Stimulated activated CD8-positive, alpha-beta memory T cell treated with anti-CD3 and anti-CD28 coated beads, Interleukin-15, amount 100 ng/mL, for 24 hours (primary cell): ENCODE data around the gene LRRC8C.

Experiments
- DNase-seq: peaks from one replicate; pipeline ENCODE4 v3.0.0-alpha.2; 2020; ENCODE audit warnings: low read depth

The LRRC8C gene

DNA sequence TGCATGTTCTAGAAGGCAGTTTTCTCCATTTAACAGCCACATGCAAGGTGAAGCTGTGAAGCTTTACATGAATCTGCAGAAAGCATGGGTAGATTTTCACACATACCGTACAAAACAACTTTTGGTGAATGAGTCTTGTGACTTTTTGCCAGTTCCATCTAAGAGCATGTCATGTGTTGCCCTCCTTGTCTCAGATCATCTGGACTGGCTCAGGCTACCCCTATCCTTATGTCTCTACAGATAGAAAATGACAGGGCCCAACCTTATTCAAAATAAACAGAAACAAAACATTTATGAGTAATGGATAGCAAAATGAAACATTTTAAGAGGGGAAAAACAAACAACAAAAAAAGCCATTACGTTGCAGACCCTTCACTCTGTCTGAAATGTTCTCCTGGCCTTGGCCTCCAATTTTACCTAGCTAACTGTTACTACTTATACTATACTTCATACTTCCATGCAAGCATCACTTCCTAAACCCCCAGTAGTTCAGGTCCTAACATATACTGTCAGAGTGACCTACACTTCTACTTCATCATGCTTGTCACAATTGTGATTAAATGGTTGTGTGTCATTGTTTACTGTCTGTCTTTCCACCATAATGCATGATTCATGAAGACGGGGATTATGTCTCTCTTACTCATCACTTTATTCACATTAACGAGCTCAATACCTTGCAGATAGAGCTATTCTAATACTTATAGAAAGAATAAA lies 39.0 kb downstream of the LRRC8C start:
- DNase-seq: no peak

DNA sequence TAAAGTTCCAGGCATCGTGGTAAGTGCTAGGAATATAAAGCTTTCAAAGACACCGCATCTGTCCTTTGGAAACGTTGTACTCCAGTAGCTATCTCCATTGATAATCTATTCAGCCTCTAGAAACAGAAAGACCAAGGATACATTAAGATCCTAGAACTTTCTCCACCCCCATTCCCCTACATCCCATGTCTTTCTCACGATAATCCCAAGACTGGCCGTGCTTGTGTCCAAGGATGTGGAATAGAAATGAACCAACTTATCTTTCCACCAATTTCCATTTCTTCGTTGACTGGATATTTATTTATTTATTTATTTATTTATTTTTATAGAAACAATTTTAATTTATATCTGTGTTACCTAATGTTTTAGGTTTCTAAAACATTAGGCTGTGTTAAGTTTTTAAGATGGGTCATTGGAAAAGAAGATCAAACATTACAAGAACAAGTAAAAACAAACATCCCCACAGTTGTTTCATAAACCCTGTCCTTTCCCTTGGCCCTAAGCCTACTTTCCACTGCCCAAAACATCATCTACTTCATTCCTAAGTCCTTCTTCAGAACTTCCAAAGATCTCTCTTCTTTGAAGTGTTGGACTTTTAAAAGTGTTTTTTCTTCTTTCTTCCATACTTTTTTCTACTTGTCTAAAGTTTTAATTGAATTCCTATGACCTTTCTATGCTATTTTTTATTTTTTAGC lies 39.7 kb downstream of the LRRC8C start:
- no peak for DNase-seq

DNA sequence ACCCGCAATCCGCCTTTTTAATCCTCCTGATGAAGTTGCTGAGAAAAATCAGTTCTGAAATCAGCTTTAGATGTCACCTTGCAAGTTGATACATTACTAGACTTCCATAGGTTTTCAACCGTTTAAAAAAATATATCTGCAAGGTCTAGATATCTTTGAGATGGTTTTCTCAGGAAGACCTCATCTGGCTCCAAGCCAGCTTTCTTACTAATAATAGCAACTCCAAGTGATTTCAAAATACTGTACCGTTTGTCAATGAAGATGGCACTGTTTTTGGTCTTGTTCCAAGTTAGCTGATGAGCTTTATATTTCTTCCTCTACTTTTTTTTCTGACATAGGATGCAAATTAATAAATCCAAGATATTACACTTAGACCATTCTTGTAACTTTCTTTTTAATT lies 40.3 kb downstream of the LRRC8C start:
- no peak for DNase-seq

DNA sequence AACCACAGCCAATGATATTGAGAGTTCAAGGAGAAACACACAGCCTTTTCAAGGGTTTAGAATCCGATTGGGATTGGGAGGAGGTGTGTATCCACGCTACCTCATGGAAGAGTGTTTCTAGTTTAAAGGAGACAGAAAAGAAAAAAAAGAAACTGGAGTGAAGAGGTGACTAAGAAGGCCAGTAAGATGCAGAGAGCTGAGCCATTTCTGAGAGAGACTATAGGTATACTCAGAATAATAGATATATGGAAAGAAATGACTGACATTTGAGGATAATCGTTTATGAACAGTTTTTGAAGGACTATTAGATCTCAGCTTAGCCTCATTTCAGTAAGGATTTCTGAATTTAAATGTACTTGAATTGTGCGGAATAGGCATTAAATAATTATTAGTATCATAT lies 42.8 kb downstream of the LRRC8C start:
- no peak for DNase-seq

DNA sequence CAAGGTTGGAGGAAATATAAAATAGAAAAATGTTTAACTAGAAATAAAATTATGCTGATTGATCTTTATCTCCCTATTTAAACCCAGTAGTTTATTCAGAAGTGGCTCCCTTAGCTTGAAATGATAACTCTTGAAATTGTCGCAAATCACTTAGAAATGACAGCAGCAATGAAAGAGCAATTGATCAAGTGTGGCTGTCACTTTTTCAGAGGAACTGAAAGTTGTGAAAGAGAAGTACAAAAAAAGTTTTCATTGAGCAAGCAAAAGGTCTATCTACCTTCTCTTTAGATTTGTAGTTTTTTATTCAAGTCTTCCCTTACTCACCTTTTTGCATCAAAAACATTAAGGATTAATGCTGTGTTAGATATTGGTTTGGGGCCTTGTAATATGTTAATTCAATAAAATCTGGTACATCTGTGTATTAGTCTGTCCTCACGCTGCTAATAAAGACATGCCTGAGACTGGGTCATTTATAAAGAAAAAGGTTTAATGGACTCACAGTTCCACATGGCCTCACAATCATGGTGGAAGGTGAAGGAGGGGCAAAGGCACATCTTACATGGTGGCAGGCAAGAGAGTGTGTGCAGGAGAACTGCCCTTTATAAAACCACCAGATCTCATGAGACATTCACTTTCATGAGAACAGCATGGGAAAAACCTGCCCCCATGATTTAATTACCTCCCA lies 48.3 kb downstream of the LRRC8C start:
- DNase-seq: no peak

DNA sequence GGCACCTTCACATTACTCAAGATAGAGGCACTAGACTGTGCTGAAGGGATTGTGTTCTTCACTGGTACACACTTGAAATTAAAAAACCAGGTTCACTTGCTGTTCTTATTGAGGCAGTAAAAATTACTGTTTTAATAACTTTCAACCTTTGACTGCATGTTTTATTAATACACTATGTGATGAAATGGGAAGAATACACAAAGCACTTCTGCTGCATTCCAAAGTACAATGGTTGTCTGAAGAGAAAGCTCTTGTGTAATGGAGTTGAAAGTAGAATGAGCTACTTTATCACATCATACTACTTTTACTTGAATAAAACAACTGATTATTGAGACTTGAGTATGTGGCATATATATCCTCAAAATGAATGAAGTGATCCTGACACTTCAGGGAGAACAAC lies 49.7 kb downstream of the LRRC8C start:
- DNase-seq: no peak

DNA sequence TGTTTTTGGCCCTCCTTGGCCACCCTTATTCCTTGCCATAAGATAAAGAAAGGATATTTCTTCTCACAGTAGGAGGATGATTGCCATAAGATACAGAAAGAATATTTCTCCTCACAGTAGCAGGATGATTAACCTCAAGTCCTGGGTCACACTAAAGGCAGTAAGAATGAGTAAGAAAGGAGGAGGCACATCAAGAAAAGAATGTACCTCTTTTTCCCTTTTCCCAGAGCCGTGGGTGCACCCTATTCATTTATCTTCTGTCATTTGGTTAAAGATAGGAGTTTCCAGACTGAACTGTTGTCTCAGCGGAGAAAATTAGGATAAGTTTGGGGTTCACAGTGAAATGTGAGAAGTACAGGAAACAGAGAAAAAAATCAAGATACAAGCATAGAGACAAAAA lies 52.5 kb downstream of the LRRC8C start:
- DNase-seq: no peak

DNA sequence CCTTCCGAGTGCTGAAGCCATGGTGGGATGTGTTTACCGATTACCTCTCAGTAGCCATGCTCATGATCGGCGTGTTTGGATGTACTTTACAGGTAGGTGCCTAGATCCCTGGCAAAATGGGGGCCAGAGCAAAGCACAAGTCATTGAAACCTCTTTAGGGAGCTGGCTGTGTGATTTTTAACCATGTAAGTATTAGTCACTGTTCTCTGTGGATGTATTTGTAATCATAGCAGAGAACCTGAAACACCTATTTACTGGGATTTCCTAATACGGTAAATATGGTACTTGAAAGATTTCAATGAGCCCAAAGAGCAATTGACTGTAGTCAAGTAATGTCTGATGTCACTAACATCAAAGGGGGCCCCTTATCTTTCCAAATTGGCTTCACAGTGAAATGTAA lies 53.6 kb downstream of the LRRC8C start:
- DNase-seq: no peak

DNA sequence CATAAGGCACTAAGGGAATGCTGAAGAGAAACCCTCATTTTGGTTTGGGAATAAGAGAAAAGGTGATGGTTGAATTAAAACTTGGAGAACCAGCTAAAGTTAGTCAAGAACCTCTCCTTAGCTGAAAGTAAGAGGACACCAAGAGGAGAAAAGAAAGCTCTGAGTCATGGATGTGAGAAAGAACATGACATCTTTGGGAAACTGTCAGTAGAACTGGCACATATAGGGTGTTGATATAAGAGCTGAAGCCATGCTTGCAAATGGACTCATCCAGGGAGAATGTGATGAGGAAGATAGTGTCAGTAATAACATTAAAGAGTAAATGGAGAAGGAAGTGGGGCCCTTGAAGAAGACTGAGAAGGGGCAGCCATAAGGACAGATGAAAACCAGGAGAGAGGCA lies 54.3 kb downstream of the LRRC8C start:
- DNase-seq: no peak

DNA sequence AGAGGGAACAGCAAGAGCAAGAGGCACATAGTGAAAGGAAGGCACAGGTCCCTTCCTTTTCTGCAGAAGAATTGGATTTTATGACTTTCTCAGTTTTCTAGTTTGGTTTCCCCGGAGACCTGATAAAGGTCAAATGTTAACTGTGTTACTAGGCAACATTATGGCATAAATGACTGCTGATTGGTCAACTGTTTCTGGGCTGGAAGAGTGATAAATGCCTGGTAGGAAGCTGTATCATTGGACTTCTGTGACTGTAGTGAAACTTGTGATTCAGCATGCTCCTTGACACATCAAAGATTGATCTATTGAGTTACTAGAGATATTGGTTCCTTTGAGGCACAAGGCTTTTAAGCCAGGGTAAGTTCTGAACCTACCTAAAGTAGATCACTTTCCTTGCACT lies 55.7 kb downstream of the LRRC8C start:
- no peak for DNase-seq

DNA sequence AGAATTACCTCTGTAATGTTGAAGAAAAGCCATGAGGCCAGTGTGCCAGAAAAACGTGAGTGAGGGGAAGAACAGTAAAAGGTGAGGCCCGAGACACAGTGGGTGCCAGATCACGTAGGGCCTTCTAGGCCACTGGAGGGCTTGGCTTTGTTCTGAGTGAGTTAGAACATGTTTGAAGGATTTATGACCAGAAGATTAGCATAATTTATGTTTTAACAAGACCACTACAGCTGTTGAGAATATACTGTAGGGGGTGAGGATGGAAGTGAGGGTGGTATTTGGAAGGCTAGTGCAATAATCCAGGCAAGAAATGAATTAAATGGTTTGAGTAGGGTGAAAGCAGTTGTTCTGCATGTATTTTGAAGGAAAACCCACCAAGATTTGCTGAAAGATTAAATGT lies 56.3 kb downstream of the LRRC8C start:
- no peak for DNase-seq

DNA sequence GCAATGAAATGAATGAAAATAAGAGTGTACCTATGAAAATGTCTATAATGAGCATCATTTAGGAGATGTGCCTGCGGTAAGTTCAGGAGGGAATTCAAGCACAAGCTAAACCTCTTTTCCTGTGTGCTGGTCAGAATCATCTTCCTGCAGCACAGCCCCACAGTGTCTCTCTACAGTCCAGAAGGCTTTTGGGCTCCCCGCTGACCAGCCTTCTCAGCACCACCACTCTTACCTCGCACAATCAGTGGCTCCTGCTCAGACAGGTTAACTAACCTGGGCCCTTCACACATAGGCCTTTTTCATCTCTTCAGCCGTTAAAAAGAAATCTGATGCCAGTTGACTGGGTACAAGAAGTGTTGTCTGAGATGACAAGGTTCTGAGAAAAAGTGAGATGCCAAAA lies 57.7 kb downstream of the LRRC8C start:
- DNase-seq: no peak

DNA sequence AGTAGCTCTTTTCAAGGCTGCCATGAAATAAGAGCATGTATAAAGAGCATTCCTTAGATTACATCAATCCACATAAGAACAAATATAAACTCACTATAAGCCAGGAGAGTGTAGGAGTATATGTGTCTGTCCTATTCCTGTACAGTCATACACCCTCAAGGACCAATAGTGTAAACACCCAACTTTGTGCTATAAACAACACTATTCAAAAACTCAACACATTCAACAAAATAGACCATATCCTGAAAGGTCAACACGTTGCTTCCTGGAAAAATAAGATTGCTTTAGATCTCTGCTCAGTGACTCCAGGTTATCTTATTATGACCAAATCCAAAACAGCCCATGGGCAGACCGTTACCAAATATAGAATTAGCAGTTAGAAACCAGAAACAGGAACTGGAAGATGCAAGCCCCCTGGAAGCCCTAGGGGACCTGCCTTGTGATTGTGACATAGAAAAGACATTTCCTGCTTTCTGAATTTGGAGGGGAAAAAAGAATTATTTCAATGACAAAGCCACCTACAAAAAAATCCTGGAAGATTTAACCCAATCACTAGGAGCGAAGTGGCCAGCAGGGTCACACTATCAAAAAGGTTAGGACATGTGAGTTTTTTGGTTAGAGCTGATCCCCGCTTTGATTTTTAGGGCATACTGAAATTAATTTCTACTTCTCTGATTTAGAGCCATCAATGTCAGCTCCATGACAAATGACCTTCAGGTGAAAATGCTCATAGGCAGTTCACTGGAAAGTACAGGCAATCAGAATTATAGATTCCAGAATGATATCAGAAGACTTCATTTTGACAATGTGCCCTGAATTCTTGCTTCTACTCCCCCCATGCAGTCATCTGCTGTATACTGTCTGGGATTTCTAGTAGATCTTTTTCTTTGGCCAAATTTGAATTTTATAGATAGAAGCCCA lies 59.9 kb downstream of the LRRC8C start:
- DNase-seq: no peak

DNA sequence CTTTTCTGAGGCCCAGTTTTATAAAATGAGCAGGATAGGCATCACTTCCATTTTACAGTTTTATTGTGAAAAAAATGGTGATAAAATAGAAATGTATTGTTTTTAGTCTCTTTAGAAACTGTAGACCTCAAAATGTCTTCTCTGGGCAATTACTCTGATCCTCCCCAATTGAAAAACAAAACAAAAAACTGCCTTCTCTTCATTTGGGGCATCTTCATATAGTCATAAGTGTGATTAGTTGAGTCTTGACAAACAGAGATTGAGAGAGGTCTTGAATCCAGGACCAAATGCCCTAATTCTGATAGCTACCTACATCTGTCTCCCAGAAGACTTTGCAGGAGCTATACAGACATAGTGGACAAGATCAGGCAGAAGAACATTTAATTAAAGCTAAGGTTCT lies 62.9 kb downstream of the LRRC8C start:
- no peak for DNase-seq

DNA sequence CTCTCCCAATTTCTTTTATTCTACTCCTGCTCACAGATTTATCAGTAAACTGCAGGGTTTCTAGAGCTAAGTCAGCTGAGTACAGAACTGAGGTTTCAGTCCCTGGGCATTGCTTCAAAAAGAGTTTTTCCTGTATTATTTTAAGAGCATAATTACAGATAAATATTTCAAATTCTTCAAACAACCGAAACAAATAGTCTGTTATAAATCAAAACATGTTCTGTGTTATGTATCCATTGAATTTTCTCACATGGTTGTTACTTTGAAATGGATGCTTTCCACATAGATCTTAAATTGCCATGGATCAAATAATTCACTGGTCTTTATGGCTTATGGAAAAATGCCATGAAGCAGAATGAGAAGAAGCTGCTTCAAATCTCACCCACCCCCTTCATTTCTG lies 64.5 kb downstream of the LRRC8C start:
- DNase-seq: no peak

DNA sequence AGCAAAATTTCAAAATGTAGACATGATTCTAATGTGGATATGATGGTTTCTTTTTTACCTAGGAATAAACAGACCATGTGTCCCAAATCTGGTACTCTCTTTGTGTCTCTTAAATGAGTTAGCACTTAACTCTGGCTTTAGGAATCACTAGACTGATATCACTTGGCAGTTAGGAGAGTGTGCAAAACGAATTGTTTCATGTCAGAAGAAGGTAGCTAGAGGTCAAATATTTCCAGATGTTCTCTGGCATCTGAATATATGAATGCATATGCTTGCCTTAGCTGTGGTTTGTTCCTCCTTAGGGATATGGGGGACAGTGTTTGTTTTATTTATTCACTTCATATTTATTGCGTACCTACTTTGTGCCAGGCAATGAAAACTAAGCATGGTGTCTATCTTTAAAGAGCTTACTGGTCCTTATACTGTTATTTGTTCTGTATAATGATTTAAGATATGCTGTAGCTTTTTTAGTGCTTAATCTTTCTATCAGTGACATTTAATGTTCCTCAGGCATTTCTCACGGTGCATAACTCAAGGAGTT lies 65.2 kb downstream of the LRRC8C start:
- DNase-seq: no peak

DNA sequence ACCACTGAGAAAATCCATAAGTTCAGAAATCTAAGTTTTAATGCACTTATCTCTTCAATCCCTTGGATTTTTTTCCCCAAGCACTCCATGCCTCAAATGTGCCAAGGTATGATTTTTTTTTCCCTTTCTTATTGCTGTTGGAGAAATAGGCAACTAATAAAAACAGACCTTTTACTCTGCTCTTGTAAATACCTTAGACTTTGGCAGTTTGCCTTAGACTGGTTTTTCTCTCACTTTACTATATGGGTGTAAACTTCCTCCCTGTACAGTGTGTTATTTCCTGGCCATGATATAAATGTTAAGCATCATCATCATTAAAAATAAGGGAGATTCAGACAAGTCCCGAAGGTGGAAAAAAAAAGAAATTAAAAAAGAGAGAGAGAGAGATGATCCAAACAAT lies 65.7 kb downstream of the LRRC8C start:
- no peak for DNase-seq

DNA sequence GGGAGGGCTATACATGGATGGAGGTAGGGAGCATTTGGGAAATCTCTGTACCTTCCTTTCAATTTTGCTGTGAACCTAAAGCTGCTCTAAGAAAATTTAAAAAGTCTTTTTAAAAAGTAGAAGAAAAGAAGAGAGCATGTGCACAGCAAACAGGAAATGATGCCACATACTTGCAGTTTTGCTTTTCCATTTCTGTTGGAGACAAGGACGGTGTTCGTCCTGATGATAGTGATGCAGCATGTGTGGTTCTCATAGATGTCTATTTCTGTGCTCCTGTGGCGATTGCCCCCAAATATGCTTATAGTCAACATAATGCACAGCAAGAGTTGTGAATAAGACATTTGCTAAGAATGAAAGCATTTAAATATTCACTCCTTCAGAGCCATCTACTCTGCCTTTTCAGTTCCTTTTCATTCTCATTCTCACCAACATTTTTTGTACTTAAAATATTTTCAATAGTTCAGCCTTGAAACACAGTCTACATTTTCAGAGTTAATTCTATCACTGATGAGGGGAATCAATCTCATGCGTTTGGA lies 66.6 kb downstream of the LRRC8C start:
- no peak for DNase-seq

DNA sequence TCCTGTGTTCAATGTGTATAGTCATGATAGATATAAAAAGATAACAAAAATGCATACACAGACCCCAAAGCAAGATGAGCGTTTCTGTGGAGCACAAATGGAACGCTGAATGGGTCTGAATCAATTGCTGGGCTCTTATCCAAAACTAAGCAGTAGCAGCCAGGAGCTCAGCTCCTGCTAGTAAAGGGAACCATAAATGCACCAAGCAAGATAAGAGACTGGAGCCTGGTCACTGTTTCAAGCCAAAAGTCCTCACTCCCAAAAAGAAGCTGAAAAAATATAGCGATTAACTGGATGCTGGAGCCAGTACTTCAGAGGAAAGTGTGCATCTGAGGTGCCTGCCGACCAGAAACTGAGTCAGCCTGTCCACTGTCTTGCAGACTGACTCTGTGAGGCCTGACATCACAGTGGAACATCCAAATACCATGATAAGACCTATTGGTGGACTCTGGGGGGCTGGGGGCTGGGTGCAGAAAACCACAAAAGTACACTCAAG lies 68.9 kb downstream of the LRRC8C start:
- no peak for DNase-seq

DNA sequence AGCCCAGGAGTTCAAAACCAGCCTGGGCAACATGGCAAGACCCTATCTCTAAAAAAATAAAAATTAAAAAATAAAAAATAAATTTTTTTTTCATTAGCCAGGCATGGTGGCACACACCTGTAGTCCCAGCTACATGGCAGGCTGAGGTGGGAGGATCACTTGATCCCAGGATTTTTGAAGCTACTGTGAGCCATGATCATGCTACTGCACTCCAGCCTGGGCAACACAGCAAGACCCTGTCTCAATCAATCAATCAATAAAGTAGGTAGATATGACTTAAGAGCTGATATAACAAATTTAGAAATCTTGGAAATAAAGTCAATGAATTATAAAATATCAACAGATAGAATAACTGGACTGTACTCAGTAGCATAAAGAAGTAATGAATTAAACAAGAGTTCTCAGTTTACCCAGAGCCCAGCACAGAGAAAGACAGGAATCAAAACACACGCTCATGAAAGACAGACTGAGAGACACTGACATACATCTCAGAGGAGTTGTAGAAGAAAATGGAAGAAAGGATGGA lies 69.7 kb downstream of the LRRC8C start:
- no peak for DNase-seq

DNA sequence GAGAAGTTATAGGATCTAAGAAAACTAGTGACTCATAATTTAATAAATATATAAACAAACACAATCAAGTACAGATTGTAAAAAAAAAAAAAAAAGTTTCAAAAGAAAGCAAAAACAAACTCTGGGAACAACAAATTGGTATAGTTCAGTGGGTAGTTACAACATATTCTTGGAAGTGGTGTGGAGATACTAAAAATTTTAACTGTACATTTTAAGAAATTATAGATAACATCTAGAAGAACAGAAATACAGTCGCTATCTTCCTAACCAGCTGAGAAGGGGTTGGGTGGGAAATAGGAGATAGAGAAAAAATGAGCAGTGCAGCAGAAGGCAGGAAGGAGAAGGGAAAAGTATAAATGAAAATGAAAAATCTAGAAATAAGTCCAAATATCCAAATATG lies 70.5 kb downstream of the LRRC8C start:
- DNase-seq: no peak
